ENCODE results near the gene ASB18. TPM values are rescaled to one million over a fixed set of nuclear protein-coding genes. Genes with fewer than 3 reads are reported as not detected.

ASB18 gene
- total RNA-seq, 4 donors from 2014 or later, result not detected

- 91 to 95% methylated on average over 6 of the region's 6 CpGs for WGBS, 2 donors
- TF ChIP-seq CTCF (IDR thresholded peaks at IDR 0.05) (no peak), POLR2A (IDR thresholded peaks at IDR 0.05) (no peak)
- no peaks in the 10 kb centered on the region for H3K36me3 ChIP-seq
- peaks cover 11% of the 10 kb centered on the region for H3K27me3 ChIP-seq
- DNase-seq, result no peak
- no peak overlapping the region for H3K4me3 ChIP-seq (replicated peaks in 1 of 3)
- H3K4me1 ChIP-seq, result peaks cover 0 to 7% of the 10 kb centered on the region in 2 donors
- intact Hi-C loops (cut with DNase I), result no loop called here
- H3K27ac ChIP-seq, result no peak overlapping the region
- no peaks in the 10 kb centered on the region for H3K9me3 ChIP-seq
Observed at GRCh38 chr2:236157366-236157765, 106.8 kb downstream of the ASB18 start.

GRCh38 chr2:236156860-236157194 lies 107.4 kb downstream of the ASB18 start:
- no peak for DNase-seq
- TF ChIP-seq POLR2A (IDR thresholded peaks at IDR 0.05) (no peak), CTCF (IDR thresholded peaks at IDR 0.05) (no peak)
- Histone ChIP-seq H3K4me3 (replicated peaks in 1 of 3) (no peak overlapping the region), H3K27me3 (peaks cover 11% of the 10 kb centered on the region), H3K27ac (no peak overlapping the region), H3K9me3 (no peaks in the 10 kb centered on the region), H3K4me1 (peaks cover 0 to 7% of the 10 kb centered on the region in 2 donors), H3K36me3 (no peaks in the 10 kb centered on the region)
- intact Hi-C loops (cut with DNase I), result no loop called here
- 80 to 88% methylated on average over 6 to 7 of the region's 7 CpGs for whole genome bisulfite sequencing, 2 donors

- 85 to 92% methylated on average over 6 to 8 of the region's 16 CpGs for WGBS, 2 donors
Observed at GRCh38 chr2:236156095-236156859, 107.9 kb downstream of the ASB18 start.

GRCh38 chr2:236155406-236155805 lies 108.8 kb downstream of the ASB18 start:
- Histone ChIP-seq H3K9me3 (no peaks in the 10 kb centered on the region), H3K4me1 (peaks cover 0 to 7% of the 10 kb centered on the region in 2 donors), H3K27ac (no peak overlapping the region), H3K4me3 (replicated peaks in 1 of 3) (no peak overlapping the region), H3K27me3 (peaks cover 11% of the 10 kb centered on the region), H3K36me3 (no peaks in the 10 kb centered on the region)
- DNase-seq, result no peak
- TF ChIP-seq CTCF (IDR thresholded peaks at IDR 0.05) (no peak), POLR2A (IDR thresholded peaks at IDR 0.05) (no peak)
- WGBS, 2 donors, result 83 to 92% methylated on average over 3 of the region's 3 CpGs
- intact Hi-C loops (cut with DNase I), result no loop called here

More at GRCh38 chr2:236156095-236156859, 107.9 kb downstream of the ASB18 start:
- peaks cover 0 to 7% of the 10 kb centered on the region in 2 donors for H3K4me1 ChIP-seq
- DNase-seq, result no peak
- peaks cover 11% of the 10 kb centered on the region for H3K27me3 ChIP-seq
- no peak for TF ChIP-seq CTCF (IDR thresholded peaks at IDR 0.05)
- no peak for TF ChIP-seq POLR2A (IDR thresholded peaks at IDR 0.05)
- intact Hi-C loops (cut with DNase I), result no loop called here
- H3K9me3 ChIP-seq, result no peaks in the 10 kb centered on the region
- no peak overlapping the region for H3K4me3 ChIP-seq (replicated peaks in 1 of 3)
- no peak overlapping the region for H3K27ac ChIP-seq
- H3K36me3 ChIP-seq, result no peaks in the 10 kb centered on the region

- 94 to 95% methylated on average over 7 of the region's 7 CpGs for WGBS, 2 donors
- Histone ChIP-seq H3K4me3 (replicated peaks in 1 of 3) (no peak overlapping the region), H3K27me3 (no peaks in the 10 kb centered on the region), H3K27ac (no peak overlapping the region), H3K36me3 (no peaks in the 10 kb centered on the region), H3K4me1 (no peaks in the 10 kb centered on the region), H3K9me3 (no peaks in the 10 kb centered on the region)
- no peak for DNase-seq
- TF ChIP-seq CTCF (IDR thresholded peaks at IDR 0.05) (no peak), POLR2A (IDR thresholded peaks at IDR 0.05) (no peak)
- intact Hi-C loops (cut with DNase I), result no loop called here
Observed at GRCh38 chr2:236146436-236146835, 117.8 kb downstream of the ASB18 start.
